Hematopoietic multipotent progenitor cell treated with erythropoietin and hydrocortisone succinate and interleukin-3 and kit ligand, for 15 days (in vitro differentiated cells): ENCODE measurements around the gene WDR1.

Experiments used
- DNase-seq: peaks from one replicate; pipeline ENCODE4 v3.0.0-alpha.2; 2015; ENCODE audit warnings: low spot score

The WDR1 gene, protein sequence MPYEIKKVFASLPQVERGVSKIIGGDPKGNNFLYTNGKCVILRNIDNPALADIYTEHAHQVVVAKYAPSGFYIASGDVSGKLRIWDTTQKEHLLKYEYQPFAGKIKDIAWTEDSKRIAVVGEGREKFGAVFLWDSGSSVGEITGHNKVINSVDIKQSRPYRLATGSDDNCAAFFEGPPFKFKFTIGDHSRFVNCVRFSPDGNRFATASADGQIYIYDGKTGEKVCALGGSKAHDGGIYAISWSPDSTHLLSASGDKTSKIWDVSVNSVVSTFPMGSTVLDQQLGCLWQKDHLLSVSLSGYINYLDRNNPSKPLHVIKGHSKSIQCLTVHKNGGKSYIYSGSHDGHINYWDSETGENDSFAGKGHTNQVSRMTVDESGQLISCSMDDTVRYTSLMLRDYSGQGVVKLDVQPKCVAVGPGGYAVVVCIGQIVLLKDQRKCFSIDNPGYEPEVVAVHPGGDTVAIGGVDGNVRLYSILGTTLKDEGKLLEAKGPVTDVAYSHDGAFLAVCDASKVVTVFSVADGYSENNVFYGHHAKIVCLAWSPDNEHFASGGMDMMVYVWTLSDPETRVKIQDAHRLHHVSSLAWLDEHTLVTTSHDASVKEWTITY

DNA sequence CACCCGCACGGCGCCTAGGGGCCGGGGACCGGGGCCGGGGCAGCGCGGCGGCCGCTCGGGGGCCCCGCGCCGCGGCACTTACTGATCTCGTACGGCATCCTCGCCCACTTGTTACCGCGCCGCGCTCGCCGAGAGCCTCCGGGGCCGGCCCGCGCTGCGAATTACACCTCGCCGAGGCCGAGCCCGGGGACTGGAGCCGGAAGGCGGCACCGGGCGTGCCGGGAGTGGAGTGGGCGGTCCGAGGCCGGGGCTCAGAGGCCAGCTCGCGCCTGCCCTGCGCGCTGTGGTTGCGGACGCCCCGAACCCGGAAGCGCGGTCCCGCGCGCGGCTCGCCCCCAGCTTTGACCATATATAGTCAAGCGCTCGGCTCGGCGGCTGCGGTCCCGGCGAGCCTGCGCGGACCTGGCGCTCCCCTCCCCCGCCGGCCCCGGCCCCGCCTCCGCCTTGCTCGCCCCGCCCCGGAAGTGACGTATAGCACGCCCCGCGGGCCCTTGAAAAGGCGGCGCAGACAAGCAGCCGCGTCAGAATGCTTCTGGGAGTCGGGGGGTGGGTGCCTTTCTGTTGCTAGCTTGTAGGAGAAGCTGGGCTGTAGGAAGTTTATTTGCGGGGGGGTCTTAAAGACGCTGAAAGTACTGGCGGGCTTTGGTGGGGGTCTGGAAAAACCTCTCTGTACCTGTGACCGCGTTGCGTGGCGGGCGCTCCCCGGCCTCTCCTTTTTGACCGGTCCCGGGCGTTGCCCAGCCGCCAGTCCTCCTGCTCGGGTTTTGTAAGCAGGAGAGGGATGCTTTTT is at the start of gene WDR1:
TSS of gene WDR1 (minus strand) at position 231 of the 790 bp plus-strand sequence. CDS start at position 98, 133 bp downstream.
- peak; percentile 88 for DNase-seq

DNA sequence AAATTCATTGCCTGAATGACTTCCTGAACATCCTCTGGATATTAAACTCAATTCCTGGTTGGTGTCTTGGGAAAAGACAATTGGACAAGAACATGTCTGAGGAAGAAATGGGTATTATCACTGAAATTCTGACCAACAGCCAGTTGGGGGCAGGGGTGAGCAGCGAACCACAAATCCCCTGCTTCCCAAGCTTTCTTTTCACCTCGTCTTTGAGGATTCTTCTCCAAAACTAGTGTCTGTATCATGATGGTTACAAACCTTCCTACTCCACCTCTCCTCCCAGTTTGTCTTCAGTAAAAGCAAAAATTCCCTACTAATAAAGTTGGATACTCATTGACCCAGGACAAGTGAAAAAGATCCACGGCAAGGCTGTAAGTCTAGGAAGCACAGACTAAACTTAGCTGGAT is 48.3 kb upstream of the WDR1 start:
- peak; percentile 63 for DNase-seq

DNA sequence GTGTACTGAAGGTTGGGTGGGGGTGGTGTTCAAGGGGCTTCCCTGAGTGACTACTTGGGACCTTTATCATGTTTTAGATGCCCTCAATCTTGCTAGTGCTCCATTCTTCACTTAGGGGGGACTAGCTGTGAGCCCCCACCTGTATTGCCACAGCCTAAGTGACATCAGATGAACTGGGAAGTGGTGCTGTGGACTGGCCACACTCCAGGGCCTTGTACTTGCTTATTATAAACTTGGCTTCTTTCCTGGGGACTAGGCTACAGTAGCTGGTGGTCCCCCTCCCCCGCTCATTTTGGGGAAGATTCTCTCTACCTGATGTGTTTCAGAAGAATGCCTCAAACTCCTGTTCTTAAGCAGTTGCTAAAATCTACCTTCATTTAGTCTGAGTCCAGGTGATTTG is 46.7 kb upstream of the WDR1 start:
- DNase-seq: no peak

DNA sequence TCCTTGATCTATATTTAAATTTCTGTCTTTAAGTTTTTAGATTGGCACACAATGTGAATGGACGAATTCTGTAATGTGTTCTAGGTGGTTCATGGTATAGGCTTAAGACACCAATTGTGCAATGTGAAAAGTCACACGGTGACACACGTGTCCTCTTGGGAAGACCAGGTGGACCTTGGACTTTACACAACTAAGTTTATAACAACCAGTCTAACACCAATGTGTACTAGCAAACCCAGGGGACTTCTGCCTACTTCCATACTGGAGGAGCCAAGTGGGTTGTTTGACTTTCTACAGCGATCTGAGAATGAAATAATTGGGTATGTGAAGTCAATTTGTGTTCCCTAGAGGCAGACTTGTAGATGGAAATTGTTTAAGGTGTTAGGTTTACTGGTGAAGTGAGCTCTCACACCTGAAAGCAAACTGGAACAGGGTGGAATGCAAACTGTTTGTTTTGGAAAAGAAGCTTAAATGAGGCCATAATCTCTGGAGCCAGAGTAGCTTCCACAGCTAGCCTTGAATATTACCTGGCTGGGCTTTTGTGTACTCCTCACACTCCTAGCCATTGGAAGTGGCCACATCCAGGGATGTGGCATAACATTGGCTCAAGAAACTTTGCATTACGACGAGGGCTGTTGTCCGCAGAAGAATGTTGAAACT is 45.9 kb upstream of the WDR1 start:
- no peak for DNase-seq

DNA sequence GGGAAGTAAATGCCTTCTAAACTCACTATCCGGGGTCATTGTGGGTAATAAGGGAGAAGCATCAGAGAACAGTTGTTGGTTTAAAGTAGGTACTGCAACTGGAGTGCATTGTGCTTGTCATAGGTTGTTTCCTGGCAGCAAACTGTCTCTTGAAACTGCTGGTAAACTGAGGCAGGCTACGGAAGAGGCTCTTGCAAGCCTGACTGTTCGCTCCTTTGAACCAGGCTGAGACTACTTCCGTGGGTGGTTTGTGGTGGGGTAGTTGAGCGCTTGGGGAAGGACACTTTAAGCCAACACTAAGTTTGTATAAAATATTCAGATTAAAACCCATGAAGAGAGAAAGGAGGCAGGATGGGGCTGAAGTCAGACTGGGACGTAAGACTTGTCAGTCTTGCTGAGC is 45.2 kb upstream of the WDR1 start:
- no peak for DNase-seq

DNA sequence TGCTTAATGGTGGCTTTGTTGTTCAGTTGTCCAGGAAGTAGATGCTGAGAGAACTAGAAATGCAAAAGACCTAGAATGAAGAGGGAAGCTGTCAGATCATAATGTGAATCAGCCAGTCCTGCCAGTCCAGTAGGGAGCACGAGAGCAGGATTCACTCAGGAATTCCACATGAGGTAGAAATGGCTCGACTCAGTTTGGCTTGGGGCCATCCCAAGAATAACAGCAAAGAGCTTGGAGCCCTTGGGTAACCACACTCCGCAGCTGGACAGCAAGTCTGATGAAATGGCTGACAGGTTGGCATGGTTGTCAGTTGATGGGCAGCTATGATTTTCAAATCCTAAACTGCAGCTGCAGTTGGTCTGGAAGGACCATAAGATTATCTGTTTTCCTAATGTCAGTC is 44.5 kb upstream of the WDR1 start:
- no peak for DNase-seq

DNA sequence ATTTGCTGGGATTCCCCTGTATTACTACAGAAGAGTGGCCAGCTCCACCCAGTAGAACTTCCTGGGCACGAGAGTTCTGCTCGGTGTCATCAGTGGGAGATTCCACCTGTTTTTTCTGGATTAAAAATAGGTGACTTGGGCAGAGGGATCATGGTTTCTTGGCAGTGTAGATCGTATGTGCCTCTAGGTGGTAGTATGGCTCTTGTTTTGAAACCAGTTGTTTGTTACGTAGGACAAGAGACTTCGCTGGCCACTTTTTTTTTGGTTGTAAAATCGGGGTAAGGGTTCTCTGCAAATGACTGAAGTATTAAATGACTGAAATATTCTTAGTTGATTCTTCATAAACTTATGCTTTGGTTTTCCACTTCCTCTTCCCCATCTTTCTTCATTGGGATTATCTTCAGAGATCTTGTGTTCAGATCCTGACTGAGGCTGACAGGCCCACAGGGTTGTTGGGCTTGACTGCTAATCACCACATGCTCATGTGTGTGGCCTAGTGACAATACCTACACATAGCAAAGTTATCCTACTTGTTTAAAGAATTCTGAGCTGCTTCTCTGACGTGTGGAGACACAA is 43.8 kb upstream of the WDR1 start:
- DNase-seq: peak; percentile 34

DNA sequence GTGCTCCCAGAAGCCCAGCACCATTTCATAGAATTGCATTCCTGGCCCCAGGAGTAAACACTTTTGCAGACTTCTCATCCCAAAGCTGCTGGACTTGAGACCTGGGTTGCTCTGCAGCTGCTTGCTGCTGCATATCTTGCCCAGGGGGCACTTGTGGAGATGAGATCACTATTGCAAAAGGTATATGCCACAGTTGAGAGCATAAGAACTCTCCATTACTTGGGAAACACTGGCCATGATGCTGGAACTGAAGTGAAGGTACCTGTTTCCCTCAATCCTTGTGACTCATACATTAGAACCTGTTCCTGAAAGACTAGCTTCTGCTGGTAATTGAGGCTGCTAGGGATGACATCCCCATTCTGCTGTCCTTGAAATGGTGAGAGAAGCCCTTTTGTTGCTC is 43.1 kb upstream of the WDR1 start:
- DNase-seq: no peak

DNA sequence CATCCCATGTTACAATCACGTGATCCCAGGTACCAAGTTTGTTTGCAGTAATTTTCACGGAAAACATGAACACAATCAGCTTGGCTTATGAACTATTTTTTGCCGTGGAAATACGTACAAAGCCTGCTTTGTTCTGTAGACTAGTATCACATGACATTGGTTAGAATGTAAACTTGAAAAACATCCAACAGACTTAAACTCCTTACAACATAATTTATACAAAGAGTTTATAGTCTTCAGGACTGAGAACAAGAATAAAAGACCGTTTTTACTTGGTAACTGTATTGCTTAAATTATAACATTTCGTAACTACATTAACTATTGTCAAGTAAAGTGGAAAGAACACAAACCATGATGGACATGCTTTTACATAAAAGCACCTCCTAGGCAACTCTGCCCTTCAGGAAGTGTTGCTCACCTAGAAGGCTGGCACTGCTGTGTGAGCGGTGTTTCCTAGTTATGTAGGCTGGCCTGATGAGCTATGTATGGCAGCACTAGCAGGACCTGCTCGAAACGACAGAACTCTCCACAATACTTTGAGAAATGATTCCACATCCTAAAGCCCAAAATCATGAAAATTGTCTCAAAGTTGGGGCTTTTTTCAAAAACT is 41.8 kb upstream of the WDR1 start:
- no peak for DNase-seq

DNA sequence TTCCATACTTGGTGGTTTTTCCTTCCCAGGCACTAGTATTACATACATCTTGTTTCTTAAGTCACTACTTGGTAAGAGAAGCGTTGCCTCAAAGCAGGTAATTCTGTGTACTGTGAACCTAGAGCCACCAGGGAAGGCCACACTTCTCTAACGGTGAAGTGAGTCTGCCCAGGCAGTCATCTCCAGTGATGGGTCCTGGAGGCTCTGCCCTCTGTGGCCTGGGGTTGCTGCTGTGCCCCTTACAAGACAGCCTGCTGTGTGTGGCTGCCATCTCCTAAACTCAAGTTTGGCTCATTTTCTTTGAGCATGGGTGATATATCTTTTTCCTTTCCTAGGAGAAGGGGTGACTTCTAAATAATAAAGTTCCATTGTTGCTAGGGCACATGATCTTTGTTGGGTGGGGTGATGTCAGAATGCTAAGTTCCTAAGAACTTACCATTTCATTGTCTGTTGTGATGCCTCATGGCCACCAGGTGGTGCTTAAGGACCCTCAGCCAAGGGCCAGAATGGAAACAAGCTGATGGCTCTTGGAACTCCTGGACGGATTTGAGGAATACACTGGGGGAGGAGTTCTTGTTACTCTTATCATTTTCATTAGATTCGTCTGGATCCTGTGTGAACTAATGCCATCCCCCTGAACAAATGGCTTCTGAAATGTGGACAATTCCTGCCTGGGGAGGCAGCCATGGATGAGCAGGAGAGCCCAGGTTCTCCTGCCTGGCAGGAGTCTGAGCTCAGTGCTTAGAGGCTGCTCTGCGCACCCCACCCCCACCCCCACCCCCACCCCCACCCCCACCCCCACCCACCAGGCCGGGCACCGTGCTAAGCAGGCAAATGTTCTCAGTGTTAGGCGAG is 41.1 kb upstream of the WDR1 start:
- peak; percentile 67 for DNase-seq

DNA sequence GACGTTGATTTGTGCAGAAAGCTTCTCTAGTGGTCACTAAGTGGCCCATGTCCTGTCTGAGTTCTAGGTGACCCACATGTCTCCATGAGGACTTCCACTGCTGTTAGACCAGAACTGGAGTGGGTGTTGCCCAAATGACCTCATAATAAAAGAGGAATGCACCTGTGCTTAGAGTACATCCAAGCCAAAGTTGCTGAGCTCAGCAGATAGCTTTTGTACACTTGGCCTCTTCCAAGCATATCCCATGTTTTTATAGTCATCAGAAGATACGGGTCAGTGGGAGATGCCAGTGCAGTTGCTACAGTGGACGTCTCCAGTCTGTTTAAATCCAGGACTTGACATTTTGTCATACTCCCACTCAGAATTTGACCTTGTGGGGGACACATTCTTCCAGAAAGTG is 37.6 kb upstream of the WDR1 start:
- DNase-seq: no peak

DNA sequence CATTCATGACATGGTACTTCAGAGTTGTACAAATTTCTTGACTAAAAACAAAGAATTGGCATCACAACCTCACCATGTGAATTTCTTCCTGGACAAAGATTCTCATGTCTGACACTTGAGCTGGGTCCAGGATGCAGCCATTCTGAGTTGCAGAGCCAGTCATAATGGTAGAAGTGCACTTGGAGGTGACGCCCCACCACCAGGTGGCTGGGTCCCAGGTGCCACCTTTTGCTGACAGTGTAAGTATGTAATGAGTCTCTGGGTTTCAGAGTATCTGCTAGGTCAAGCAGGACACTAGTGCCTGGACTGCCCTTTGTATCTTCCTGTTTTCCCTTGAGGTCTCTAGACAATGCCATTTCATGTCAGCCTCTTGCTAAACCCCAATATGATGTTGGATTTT is 36.6 kb upstream of the WDR1 start:
- DNase-seq: no peak

DNA sequence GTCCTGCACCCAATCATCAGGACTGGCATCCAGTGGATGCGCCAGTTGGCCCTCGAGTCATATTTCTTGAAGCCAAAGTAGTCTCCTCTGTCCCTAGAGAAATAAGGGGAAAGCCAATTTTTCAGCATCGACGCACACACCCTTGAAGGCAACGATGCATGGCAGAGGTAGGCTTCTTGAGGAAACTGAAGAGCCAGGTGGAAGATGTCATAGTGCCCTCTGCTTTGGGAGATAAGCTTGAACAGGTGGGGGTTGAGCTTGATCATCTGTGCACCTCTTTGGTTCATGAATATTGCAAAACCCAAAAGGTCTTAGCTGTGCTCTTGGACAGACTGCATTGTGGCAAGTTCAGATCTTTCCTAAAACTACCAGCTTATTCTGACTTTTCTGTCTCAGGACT is 34.6 kb upstream of the WDR1 start:
- no peak for DNase-seq

DNA sequence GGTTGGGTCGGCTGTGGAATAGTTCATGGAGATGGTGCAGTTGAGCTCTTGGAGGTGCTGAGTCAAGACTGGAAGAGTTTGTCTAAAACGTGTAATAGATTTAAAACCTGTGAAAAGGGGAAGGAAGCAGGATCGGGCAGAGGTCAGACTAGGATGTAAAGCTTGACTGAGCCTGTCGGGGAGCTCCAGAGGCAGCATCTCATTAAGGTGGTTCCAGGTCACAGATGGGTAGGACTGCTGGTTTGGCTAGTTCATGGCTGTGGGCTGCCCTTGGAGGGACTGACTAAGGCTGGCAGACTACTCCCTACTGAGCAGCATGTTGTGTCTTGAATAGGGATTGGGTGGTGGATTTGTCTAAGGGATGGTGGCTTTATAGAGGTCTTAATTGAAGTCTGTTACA is 28.4 kb upstream of the WDR1 start:
- no peak for DNase-seq

DNA sequence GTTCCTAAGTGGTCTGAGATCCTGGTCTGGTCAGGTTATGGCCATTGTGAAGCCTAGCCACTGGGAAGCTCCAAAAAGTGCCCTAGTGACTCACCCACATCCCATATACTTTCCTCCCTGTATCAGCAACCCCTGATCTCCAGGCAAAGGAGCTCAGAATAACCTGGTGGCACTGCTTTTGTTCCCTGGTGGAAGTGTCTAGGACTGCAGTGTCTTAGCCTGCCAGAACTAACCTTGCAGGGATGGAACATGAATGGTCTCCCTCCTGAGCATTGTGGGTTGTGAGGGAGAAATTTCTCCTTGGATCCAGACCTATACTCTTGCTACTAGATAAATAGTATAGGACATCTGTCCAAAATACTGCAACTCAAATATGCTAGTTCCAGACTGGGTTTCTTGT is 27.9 kb upstream of the WDR1 start:
- DNase-seq: no peak

DNA sequence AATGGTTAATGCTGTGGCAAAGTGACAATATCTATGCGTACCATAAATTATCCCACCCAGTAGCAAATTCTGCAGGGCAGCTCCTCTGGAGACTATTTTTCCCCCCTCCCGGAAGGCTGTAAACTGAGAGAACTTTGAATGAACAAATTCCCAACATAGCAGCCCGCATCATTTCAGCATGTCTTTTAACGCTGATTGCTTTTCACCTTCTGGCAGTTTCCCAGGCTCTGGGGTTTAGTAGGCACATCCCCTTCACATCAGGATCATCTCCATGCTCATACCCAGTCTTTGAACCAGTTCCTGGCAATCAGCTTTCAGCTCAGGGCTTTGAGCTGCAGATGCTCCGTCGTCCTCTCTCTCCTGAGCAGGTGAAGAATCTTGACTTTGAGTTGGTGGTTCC is 26.6 kb upstream of the WDR1 start:
- no peak for DNase-seq

DNA sequence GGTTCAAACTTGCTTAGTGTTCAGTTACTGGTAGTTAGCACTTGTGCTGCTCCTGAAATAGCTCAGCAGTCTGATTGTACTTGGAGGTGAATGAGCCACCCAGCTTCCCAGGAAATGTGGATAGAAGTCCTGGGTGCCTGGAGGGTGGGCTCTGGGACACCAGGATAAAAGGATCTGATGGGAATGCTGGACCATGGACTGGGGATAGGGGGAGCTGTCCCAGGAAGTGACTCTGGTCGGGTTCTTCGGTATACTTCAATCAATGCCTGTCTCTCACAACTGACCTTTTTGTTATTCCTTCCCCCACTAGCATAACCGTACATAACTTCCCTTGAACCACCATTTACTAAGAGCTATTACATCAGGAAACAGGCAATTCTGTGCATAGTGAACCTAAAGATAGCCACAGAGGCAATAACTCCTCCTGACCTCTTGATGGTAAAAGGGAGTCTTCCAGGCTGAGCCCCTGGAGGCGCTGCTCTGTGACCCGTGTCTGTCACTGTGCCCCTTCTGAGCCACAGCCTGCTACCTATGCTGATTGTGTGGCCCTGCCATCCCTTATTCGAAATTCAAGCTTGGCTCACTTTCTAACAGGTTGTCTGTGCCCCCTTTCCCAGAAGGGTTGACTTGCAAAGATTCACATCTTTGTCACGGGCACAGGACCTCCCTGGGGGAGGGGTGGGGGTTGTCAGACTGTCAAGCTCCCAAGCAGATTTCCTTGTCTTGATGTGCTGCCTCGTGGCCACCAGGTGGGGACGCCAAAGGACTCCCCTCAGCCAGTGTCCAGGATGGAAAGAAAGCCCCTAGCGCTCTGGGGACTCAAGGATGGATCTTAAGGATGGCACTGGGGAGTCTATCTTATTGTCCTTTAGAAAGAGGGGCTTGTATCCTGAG is 24.5 kb upstream of the WDR1 start:
- no peak for DNase-seq

DNA sequence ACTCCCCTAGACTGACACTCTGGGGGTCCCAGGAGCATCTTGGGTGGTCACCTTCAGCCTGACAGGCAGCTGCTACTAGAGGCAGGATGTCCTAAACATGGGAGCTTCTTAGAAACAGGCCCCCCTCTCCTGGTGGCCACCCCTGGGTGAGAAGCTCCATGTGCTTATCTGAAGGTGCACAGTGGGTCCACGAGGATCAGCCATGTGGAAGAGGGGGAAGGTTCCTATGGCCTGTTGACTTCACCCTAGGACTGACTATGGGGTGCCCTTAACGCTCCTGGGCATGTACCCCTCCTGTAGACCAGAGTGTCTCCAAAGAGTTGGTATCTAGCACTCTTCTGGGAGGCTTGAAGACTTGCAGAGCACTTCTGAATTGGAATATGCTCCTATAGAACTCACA is 22.9 kb upstream of the WDR1 start:
- DNase-seq: no peak

DNA sequence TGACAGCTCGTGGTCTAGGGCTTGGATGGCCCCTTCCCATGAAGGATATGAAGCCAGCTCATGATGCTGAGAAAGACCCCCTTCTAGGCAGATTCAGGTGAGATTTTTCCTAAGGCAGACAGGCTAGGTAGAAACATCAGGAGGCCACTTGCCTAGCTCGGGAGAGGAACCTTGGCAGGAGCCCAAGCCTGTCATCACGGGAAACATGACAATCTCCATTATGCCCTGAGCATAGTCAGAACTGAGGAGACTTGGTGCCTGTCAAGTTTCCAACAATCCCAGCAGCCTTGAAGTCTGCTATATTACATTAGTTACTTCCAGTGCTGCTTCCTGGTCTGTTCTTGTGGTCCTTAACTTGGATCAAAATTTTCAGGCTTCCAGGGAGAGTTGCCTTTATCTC is 18.7 kb upstream of the WDR1 start:
- DNase-seq: no peak

DNA sequence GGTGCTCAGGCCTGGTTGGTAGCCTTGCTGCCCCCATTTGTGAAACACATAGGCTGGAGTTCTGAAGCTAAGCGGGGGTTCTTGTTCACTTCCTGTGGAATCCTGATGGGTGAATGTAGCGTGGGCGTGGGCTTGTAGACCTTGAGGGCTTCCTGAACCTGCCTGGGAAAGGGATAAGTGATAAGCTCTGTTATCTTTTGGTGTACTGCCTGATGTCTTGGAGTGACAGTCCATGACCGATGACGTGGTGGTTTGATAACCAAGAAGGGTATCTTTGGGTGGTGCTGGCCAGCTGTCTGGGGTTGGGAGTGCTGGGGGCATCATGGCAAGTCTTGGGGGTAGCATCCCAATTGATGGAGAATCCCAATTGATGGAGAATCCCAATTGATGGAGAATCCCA is 17.5 kb upstream of the WDR1 start:
- DNase-seq: no peak
